Ovary (tissue), 3 donors: ENCODE results near the gene MORN3.

Experiments
- CTCF ChIP-seq, 3 donors: fragments of 450-650 bp in 2 of 3; fragments of 200-600 bp in 1 of 3; IDR thresholded peaks; one replicate each; pipeline versions ENCODE4 v1.5.1 to v1.8.0; 2016 to 2022; ENCODE audit warnings: antibody characterized with exemption in 3 of 3, mild to moderate bottlenecking in 1 of 3
- EP300 ChIP-seq: sonication (generic); formaldehyde crosslinking; IDR thresholded peaks from one replicate; pipeline ENCODE4 v1.6.1; 2017; ENCODE audit warnings: antibody characterized with exemption
- donor health status: DM: no; HTN: no; CAD: no.

DNA sequence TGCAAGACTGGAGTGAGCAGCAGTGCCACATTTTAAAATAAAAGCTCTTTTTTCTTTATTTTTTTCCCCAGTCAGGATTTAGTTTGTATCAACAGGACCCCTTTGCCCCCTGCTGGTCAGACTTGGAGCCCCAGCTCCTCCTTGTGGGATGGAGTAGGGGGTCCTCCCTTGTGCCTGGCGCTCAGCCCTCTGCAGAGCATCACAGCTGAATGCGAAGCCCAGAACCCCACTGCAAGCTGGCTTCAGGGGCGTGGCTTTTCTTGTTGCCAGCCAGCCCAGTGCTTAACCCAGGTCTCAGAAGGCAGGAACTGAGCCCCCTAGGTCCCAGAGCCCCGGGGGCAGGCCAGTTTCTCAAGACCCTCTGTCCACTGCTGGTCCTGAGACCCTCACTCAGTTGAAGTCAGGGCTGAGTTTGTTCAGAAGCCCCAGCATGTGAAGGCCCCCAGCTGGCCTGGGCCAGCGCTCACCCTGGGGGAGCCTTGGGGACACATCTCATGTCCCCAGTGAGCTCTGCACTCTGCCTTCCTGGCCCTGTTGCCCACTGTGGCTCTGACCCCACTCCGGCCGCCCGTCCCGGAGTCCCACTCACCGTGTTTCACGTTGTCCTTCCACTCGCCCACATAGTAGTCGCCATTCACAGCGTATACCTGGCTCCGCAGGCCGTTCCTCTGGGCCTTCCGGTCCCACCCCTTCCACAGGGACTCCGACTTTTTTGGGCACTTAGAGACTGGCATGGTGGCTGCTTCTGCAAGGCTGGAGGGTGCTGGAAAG lies 519 bp downstream of the MORN3 start:
- TF ChIP-seq CTCF (IDR thresholded peaks at IDR 0.05) (peak in 1 of 3 donors; percentile 22), EP300 (no peak)
